GM18502 (cell line): Measurements from ENCODE around the gene CORO6.

Source experiments
- ATAC-seq: cut with Tn5 transposase; IDR thresholded peaks from one replicate; pipeline ENCODE4 v1.9.1; 2021; ENCODE audit warnings: mild to moderate bottlenecking; ENCODE audit not compliant: unreplicated experiment, poor library complexity

Gene CORO6

DNA sequence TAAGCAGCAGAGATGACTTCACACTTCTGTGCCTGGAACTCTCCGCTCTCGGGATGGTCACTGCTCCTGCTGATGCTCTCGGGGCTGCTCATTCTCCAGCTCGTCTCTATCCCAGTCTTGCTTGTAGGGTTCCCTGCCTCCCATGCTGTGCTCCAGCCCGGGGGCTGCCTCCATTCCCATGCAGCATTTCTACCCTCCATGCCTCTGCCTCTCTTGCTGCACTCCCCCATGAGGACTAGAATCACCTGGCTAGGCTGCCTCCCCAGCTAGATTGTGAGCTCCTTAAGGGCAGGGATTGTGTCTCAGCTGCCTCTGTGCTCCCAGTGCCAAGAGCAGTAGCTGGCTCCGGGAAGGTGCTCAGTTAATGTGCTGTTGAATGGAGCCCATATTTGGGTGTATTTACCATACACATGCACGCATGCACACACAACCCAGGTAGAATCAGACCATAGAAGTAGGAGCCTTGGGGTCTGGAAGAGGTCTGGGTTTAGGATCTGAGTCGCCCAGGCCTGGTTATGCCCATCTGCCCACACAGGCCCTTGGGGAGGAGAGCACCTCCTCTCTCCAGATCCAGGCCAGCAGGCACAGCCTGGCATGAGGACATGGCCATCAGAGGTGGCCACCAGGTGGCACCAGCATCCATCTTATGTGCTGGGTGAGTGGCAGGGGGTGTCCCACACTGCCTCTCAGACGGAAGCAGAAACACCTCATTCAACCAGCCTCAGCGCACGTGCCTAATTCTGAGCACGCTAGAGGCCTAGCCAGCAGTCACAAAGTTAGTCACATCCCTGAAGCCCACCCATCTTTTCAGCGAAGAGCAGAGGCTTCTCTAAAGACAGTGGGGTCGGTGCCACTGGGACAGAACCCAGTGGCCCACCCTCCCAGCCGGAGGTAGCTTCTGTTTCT, 42.6 kb downstream of the CORO6 start:
- peak; percentile 77 for ATAC-seq

DNA sequence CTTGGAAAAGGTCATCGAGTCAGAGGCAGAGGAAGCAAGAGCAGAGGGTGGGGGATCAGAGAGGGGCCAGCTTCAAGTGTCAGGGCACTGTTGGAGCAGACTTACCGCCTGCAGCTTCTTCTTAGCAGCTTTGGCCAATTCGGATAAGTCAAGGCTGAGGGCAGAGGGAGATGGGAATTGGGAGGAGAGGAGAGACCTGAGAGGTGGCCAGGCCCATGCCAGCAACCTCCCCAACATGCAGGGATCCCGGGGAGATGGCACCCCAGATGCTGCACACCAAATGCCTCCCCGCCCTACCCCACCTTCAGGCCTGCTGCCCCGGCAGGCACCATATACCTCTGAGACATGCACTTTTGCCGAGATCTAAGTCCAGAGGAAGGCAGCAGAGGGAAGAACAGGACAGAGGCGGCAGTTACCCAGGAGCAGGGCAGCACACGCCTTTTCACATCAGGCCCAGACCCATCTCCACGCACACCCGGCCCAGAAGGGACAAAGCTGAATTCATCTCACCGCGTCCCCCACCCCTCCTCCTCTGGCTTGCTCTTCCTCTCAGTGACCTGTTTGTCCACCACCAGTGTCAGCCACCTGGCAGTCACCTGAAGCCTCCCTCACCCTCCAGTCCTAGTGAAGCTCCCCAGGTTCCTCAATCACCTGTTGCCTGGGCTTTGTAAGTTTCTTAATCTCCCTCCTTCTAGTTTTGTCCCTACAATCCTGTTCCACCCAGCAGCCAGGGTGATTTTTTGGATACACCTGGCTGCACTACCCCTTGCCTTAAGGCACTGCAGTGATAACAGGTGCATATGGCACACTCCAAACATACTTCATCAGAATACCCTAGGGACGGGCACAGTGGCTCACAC, 43.9 kb downstream of the CORO6 start:
- ATAC-seq: no peak

DNA sequence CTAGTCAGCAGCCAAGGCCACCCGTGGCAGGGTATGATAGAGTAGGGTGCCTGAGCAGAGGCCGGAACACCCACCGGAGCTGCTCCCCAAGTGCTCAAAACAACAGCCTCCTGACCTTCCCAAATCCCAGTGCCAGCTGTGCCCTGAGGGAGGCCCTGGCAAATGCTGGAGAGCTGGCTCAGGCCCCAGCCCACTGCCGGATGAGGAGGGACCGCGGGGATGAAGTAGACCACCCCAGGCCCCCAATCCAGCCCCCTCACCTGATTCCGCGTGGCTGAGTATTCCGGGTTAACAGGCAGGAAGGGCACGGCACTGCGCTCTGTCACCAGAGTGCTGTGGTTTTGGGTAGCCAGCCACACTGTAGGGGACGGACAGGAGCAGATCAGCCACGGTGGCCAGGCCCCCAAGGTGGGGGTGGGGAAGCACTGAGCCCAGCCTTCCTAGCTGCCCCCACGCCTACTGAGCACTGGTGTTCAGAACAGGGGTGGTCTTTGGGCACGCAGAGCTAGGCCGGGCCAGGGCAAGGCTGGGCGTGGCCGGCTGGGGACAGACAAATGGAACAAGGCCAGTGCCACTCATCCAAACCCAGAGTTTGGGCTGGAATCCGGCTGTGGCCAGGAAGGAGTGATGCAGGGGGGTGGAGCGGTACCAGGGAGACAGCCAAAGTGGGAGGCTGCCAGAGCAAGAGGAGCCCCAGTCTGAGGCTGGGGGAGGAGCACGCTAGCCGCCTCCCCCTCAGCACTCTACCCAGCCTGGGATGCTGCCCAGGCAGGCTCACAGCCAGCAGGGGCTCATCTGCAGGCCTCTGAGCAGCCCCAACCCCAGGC, 45.1 kb downstream of the CORO6 start:
- ATAC-seq: no peak

DNA sequence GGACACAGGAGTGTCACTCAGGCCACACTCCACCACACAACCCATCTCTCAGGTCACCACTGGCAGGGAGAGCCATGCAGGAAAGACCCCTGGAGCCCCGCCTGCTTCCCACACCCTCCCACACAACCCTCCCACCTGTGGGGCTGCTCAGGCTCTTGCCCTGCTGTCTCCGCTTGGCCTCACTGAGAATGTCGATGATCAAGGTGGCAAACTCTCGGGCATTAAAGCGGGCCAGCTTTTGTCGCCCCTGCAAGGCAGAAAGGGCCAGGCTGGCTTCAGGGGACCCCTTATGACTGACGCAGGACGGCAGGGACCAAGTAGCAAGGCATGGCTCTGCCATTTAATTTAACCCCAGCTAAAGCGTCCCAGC, 45.7 kb downstream of the CORO6 start:
- no peak for ATAC-seq

DNA sequence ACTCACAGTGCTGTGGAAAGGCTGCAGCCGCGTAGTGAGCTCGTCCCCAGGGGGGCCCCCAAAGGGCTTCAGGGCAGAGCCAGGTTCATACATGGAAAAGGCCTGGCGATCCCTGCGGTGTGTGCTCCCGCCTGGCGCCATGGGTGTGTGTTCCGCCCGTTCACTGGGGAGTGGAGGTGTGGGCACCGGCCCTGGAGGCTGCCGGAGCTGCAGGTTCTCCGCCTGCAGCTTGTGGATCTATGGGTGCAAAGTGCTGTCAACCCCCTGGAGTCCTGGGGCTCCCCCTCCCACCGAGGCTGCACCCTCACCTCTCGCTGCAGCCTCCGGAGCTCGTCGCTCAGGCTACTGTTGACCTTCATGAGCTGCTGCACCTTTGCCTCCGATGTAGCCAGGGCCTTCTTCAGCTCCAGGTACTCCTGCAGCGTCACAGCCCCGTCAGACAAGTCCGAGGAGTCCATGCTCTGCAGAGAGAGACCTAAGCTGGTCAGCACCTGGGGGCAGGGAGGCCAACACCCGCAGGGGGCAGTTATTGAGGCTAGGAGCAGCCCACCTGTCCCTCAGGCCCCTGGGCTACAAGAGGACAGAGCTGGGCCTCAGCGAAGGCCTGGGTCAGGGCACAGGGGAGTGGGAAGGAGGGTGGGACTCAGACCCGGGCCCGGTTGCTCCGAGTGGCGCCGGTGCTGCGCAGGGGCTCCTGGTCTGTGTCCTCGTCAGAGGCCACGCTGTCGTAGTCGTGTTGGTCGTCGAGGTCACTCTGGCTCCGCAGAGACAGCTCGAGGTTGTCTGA, 46.3 kb downstream of the CORO6 start:
- ATAC-seq: no peak

DNA sequence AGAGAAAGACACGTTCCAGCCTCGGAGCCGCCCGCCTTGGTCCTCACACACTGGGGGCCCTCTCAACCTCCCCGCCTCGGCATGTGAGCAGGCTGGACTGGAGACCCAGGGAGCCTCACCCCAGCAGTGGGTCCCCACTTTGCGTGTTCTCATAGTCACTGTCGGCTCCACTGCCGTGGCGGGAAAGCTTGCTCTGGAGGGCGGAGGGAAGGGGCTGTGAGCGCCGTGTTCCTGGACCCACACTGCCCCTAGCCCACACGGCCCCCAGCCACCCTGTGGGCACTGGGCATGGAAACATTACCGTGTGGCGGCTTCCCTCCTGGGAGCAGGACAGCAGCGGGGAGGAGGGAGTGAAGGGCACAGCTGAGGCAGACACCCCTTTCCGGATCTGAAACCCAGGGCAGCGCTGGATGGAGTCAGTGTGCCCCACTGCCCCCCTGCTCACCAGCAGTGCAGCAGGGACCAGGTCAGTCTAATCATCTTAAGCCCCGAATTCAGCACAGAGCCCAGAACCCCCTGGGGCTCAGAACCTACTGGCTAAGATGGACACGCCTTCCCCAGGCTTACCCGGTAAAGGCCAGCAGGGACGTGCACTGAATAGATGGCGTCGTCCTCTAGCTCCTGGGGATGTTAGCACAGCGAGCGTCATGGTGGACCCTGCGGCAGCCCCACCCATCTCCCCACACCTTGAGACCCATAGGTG, 47.0 kb downstream of the CORO6 start:
- no peak for ATAC-seq

DNA sequence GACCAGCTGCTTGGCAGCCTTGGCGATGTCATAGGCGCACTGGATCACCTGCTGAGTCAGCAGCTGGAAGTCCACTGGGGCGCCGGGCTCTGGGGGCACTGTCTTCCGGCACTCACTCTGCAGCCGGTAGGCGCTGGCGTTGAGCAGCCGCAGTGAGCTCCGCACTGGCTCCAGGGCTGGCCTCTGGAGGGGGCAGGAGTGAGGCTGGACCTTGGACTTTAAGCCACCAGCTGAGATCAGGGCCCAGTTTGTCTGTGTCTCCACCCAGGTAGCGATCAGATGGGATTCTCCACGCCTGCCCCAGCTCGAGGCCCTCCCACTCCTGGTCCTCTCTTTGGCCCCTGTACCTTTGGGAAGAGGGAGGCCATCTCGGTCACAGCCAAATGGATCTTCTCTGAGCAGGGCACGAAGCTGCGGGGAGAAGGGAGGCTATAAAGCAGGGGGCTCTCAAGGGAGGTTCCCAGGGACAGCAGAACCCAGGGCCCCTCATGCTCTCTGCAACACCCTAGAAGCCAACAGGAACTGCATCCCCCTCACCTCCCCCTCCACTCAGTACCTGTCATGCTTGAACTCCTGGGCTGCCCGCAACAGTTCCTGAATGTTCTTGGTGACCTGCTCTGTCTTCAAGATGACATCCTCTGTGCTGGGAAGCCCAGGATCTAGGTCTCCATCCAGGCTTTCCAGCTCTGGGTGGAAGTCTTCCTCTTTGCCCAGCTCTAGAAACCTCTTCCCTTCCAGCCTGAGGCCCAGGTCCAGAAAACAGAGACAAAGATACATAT, 47.8 kb downstream of the CORO6 start:
- ATAC-seq: no peak

DNA sequence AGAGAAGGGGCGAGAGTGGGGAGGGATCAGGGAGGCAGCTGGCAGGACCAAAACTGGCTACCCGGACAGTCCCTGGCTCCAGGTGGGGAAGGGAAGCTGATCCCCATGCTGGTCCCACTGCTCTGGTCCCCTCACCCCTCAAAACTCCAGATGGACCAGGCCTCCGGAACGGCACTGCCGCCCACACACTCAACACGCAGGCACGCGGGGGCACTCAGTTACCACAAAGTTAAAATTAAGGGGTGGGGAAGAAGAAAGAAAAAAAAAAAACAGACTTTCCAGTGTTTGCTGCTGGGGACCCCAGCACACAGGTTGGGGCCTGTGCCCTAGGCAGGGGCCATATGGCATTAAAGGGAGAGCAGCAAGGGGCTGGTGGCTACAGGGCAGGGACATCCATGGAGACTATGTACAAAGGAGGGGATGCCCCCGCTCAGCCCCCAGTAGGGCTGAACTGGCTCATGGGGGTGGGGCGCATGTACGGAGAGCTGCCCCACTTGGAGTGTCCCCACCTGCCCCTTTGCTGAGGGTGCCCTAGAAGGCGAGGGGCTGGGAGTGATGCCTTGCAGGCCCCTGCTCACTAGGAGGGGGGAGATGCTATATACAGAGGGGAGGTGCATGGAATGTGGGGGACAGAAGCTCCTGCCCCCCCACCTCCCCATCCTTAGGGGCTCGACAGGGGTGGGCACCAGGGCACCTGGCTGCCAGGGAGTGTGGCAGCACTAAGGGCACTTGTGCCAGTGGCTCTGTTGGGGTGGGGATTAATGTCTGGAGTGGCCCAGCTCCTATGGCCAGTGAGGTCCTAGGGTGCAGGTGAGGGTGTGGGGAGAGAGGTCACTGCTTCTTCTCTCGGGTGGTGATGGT, 48.6 kb downstream of the CORO6 start:
- ATAC-seq: no peak

DNA sequence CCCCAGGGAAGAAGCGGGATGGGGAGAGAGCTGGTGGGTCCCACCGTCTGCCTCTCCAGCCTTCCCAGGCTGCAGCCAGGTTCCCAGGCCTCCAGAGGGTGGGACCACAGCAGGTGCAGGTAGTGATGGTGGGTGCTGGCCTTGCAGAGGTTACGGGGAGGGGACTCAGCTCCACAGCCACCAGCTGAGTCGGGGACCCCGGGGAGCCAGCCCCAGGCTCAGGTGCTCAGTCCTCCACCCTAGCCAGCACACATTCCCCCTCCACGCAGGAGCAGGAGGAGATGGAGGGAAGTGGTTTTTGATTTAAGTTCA, 49.2 kb downstream of the CORO6 start:
- ATAC-seq: no peak

DNA sequence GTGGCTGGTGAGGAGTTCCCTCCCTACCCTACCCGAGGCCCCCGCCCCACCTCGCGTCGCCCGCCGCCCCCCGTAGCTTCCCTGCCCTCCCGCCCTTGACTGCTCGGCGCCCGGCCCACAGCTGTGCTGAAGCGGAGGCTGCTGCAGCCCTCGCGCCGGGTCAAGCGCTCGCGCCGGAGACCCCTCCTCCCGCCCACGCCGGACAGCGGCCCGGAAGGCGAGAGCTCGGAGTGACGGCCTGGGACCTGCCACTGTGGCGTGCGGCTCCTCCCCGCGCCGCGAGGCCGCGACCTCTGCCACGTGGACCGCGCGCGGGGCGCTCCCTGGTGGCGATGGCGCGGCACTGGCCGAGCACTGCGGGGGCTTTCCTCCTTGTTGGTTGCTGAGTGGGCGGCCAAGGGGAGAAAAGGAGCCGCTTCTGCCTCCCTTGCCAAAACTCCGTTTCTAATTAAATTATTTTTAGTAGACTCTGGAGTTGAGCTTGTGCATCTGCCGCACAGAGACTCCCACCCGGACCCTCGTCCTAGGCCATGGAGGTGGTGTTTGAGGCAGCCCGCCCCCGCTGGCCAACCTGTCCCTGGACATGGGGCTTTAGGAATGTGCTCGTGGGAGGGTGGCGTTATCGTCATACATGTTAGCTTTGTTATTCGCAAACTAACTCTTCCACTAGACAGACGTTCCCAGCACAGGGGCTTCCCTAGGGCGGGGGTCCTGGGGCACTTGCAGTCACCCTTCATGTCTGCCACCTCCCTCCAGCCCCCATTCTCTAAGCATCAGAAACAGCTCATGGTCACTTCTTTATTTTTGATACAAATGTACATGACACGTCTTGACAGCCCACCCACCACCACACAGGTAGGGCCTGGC, 49.8 kb downstream of the CORO6 start:
- no peak for ATAC-seq

DNA sequence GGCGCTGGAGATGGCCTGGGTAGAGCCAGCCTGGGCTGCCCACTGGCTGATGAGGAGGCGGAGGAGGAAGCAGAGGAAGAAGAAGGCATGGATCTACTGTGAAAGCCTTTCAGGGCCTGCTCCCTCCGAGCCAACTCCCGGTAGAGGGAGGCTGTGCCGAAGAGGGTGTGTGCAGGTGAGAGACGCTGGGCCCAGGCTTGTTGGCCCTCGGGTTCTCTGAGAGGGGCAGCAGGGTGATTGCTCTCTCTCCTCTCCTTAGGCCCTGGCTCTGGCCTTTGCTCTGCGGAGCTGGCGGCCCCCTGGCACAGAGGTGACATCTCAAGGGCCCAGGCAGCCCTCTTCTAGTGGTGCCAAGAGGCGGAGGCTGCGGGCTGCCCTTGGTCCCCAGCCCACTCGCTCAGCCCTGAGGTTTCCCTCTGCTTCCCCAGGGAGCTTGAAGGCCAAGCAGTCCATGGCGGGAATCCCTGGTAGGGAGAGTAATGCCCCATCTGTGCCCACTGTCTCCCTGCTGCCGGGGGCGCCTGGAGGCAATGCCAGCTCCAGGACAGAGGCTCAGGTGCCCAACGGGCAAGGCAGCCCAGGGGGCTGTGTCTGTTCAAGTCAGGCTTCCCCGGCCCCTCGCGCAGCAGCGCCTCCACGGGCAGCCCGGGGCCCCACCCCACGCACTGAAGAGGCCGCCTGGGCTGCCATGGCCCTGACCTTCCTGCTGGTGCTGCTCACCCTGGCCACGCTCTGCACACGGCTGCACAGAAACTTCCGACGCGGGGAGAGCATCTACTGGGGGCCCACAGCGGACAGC, 50.6 kb downstream of the CORO6 start:
- ATAC-seq: no peak

DNA sequence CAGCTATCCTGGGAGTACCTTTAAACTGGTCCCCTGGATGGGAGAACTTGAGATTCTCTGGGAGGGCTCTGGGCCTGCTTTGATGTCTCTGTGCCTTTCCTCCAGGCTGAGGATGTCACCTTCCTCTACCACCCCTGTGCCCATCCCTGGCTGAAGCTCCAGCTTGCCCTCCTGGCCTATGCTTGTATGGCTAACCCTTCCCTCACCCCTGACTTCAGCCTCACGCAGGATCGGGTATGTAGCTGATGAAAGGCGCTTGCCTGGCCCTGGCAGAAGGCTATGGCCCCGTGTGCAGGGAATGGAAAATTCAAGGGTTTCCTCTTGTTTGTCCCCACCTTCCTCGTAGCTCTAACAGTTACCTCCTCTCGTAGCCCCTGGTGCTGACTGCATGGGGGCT, 51.2 kb downstream of the CORO6 start:
- ATAC-seq: no peak

DNA sequence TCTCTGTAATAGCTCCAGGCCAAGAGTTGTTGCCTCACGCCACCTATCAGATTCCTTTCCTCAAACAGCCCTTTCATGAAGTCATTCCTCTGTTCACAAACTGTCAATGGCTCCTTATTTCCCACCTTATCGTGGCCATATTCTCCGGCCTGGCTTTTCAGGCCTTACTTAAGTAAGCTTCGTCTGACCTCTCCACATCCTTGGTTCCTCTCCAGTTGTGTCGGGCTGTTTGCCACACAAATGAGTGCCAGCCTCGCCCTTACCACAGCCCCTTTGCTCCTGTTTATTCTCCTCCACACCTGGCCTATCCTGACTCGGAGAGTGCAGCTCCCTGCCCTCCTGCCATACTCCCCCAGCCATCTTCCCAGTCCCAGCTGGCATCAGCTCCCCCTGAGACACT, 52.2 kb downstream of the CORO6 start:
- ATAC-seq: no peak

DNA sequence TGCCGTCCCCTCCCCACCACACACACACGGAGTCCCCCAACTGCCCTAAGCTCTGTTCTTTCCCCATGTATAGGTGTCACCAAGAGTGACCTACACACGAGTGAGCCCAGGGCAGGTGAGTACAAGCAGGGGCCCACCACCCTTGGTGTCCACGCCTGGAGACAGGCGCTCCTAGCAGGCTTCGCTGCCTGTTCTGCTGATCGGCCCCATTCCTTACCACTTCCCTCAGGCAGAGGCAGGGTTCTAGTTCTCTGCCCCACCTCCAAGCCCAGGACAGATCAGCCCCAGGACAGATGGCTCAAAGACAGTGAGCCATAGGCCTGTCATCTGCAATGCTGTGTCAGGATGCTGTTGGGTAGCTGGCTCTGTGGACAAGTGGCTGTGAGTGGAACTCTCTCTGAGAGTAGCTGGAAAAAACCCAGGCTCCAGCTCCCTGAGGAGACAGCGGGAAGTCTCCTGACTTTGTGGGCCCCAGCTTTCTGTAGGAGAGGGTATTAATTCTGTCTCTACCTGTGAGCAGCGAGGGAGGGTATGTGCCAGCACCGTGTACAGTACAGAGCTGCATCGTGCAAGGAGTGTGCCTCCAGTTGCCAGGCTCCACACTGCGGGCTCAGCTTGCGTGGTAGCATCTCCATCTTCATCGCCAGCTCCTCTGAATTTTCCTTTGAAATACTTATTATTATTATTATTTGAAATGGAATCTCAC, 53.3 kb downstream of the CORO6 start:
- ATAC-seq: no peak
